Forelimb muscle (tissue), 1 donor: ENCODE data around the gene TBK1. TPM values are rescaled to one million over a fixed set of nuclear protein-coding genes. Genes with fewer than 3 reads are reported as not detected.

Experiments used
- DNase-seq: peaks from one replicate; pipeline ENCODE4 v3.0.0-alpha.2; 2013; ENCODE audit warnings: low read depth
- polyA plus RNA-seq: library from polyadenylated mRNA; unstranded; fragments of 120-200 nt; gene quantifications from one replicate; pipeline ENCODE4 v1.2.1, GENCODE V29; 2013; ENCODE audit not compliant: insufficient read length

The TBK1 gene
- polyA plus RNA-seq, 1 donor: 15.9 TPM

- DNase-seq: no peak
Observed at GRCh38 chr12:64544371-64545080, 92.6 kb downstream of the TBK1 start.

- no peak for DNase-seq
Observed at GRCh38 chr12:64545081-64545382, 93.1 kb downstream of the TBK1 start.

- DNase-seq: no peak
Observed at GRCh38 chr12:64549108-64549507, 97.2 kb downstream of the TBK1 start.

- no peak for DNase-seq
Observed at GRCh38 chr12:64550755-64551154, 98.8 kb downstream of the TBK1 start.

- DNase-seq: no peak
Observed at GRCh38 chr12:64551676-64552075, 99.8 kb downstream of the TBK1 start.

Other genes starting within 250 kb of the TBK1 start
- 3.1 TPM for gene KICS2, start 229.8 kb upstream of the TBK1 start, polyA plus RNA-seq
- gene C12orf56, start 61.4 kb upstream of the TBK1 start, polyA plus RNA-seq: 1.2 TPM
- gene XPOT, start 47.7 kb upstream of the TBK1 start, polyA plus RNA-seq: 34.4 TPM
- gene RASSF3, start 158.4 kb downstream of the TBK1 start, polyA plus RNA-seq: 51.3 TPM